Fibroblast of mammary gland (primary cell): ENCODE data around the gene KRT23.

Source experiments
- DNase-seq: peaks from one replicate; pipeline ENCODE4 v3.0.0-alpha.2; 2010; ENCODE audit warnings: low read depth
- H3K4me3 ChIP-seq: 2 replicates; pipeline ENCODE4 v1.5.1; 2011; ENCODE audit warnings: low read depth, mild to moderate bottlenecking, low read length, moderate library complexity; ENCODE audit not compliant: control insufficient read depth
- TF ChIP-seq, protein P1 (sequence below): conservative IDR thresholded peaks from 2 replicates; pipeline ENCODE4 v1.5.1; 2011; ENCODE audit warnings: low read depth, low read length, inconsistent platforms; ENCODE audit not compliant: control insufficient read depth, insufficient read depth

Gene KRT23

DNA sequence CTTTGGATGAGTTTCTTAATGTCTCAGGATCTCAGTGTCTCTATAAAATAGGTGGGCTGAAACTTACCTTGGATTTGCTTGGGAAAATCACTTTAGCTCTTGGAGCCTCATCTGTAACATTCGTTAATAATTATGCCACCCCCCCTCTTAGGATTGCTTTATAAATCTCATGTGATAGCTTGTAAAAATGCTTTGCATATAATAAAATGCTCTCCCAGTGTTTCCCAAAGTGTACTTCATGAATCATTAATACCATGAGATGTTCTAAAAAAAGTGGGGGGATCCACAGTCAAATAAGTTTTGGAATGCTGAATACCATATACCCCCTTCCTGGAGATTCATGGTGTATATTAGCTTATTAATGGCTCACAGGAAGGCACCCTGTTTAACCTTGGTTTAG lies 24.1 kb upstream of the KRT23 start:
- TF ChIP-seq, protein P1, sequence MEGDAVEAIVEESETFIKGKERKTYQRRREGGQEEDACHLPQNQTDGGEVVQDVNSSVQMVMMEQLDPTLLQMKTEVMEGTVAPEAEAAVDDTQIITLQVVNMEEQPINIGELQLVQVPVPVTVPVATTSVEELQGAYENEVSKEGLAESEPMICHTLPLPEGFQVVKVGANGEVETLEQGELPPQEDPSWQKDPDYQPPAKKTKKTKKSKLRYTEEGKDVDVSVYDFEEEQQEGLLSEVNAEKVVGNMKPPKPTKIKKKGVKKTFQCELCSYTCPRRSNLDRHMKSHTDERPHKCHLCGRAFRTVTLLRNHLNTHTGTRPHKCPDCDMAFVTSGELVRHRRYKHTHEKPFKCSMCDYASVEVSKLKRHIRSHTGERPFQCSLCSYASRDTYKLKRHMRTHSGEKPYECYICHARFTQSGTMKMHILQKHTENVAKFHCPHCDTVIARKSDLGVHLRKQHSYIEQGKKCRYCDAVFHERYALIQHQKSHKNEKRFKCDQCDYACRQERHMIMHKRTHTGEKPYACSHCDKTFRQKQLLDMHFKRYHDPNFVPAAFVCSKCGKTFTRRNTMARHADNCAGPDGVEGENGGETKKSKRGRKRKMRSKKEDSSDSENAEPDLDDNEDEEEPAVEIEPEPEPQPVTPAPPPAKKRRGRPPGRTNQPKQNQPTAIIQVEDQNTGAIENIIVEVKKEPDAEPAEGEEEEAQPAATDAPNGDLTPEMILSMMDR, result no peak
- no peak for DNase-seq
- H3K4me3 ChIP-seq, result no peak overlapping the region

DNA sequence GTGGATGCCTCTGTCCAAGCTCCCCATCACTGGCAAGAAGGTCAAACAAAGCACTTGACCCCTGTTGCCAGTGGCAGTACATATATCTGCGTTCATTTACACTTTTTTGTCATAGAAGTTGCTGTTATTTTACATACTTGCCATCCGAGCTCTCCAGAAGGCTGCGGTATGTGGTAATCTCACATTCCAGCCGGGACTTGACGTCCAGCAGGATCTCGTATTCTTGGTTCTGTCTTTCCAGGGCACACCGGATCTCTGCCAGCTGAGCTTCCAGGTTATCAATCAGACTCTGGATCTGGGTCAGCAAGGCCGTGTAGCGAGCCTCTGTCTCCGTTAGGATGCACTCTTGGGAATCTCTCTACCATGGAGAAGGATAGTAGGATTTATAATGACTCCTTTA lies 22.7 kb upstream of the KRT23 start:
- TF ChIP-seq, protein P1, result no peak
- no peak overlapping the region for H3K4me3 ChIP-seq
- peak; percentile 11 for DNase-seq

DNA sequence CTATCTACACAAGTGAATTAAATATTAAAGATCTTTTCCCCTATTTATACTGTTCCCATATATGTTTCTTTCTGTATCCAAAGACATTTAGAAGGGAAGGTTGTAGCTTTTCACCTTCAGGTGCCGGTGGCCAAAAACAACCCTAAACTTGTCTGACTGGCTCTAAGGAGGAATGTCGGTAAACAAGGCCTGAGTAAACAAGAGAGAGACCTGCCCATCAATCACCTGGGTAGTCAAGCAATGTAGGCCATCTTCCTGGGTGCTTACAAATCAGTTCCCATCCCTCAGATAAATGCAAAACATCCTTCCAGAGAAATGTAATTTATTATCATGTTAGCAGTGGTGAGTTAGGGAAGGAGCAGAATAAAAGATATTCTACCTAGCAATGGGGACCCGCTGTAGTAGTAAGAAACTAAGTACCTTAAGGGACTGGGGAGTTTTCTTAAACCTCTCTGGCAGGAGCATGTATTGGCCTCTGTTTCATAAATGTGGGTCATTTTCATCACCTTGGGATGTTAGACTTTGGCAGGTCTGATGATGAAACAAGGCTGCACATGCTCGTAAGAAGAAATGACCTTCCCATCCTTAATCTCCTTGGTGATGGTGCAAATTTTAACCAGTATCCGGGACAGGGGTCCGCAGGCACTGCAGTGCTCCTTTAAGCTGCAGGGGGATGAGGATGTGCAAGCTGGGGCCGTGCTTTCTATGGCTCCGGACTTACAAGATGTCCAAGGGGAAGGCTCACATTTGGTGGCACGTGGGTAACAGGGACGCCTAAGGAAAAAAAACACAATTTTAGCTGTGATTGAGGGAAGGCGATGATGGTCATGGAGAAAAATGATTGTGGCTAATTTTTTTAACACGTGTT lies 20.9 kb upstream of the KRT23 start:
- H3K4me3 ChIP-seq, result no peak overlapping the region
- no peak for DNase-seq
- TF ChIP-seq, protein P1, result no peak

DNA sequence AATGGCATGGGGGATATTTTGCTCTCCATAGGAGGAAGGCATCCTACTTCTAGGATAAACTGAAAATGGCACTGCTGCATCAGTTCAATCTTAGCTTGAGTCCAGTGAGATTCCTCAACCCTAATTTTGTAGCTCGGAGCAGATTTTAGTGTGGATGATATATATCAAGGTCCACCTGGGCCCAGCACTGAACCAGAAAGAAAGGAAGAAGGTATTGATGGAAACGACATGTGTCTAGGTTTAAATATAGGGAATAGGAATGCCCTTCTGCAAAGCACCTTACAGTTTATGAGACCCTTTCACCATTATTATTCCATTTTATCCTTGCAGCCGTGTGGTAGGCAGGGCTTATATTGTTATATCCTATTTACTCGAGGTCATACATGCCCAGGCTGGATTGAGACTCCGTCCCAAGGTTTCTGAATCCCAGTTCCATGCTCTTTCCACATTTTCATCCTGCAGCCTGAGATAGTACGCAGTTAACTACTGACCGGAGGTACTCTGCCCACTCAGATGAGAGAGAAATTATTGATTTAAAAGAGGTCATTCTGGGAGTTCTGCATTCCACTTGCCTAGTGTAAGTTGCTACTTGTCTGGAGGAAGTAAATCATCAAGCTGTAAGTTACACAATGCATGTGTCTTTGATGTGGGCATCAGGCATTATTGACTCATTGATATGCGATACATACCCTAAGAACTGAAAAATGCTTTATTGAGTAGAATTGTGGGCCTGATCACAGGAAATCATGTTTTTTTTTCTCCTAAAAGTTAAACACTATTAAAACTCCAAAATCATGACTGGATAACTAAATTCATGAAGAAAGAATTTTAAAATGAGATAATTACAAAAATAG lies 19.2 kb upstream of the KRT23 start:
- peak; percentile 98 for DNase-seq

DNA sequence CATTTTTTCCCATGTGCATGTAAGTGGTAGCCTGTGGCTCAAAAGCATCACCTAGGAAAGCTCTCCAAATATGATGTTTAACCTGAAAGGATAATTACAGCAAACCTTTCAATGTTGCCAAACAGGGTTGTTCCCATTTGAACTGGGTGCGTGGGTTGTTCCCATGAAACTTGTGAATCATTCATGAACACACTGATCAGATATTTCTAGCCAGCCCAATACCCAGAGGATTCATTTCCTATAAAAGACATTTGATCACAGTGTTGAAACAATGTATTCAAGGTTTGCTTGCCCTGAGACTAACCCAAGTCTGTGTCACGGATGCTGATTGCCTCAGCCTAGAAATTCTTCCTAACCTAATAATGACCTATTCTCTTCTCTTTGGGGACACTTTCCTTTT lies 16.4 kb upstream of the KRT23 start:
- peak; percentile 97 for DNase-seq
- TF ChIP-seq, protein P1, result no peak

More for the DNA sequence above, 19.2 kb upstream of the KRT23 start:
- no peak overlapping the region for H3K4me3 ChIP-seq
- TF ChIP-seq, protein P1, result no peak

DNA sequence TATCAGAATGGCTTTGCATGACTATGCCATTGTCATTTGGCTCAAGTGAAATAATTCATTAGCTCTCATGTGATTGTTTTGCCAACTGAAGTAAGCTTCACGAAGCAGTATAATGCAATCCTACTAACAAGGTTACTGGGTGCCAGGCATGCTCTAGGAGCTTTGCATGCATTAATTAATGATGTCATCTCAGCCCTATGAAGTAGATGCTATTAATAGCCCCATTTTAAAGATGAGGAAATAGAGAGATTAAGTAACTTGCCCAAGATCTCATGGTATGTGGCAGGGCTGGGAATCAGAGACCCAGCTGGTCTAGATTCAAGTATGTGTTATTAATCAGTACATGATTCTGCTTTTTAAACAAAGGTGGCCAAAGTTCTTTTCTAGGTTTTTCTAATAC lies 15.2 kb upstream of the KRT23 start:
- TF ChIP-seq, protein P1, result no peak
- peak; percentile 92 for DNase-seq
- H3K4me3 ChIP-seq, result no peak overlapping the region

More for the DNA sequence above, 16.4 kb upstream of the KRT23 start:
- H3K4me3 ChIP-seq, result no peak overlapping the region
